Keratinocyte (primary cell): Measurements from ENCODE around the gene RAB3A. TPM values are rescaled to one million over a fixed set of nuclear protein-coding genes. Genes with fewer than 3 reads are reported as not detected.

Experiments used
- DNase-seq: peaks from one replicate; pipeline ENCODE4 v3.0.0-alpha.2; 2011; ENCODE audit warnings: low read depth, missing footprints, low spot score
- FAIRE-seq: peaks from 2 replicates; lab custom pipeline; 2011; peaks lifted over from hg19 to GRCh38; lab: Jason Lieb, UNC
- H2AFZ ChIP-seq: 2 replicates; pipeline ENCODE4 v1.6.0; 2012; ENCODE audit warnings: low read length, control low read depth, inconsistent platforms; ENCODE audit not compliant: control insufficient read depth
- H3K27ac ChIP-seq: 2 replicates; pipeline ENCODE4 v1.5.1; 2011; ENCODE audit warnings: low read length; ENCODE audit not compliant: control insufficient read depth, insufficient read depth
- H3K27me3 ChIP-seq: 3 replicates; pipeline ENCODE4 v1.6.0; 2011; ENCODE audit warnings: low read length; ENCODE audit not compliant: control insufficient read depth, insufficient read depth; ENCODE audit errors: extremely low read depth
- H3K36me3 ChIP-seq, 2 experiments: 2 replicates in 1 of 2; 3 replicates in 1 of 2; pipeline ENCODE4 v1.5.1; 2011; ENCODE audit warnings: low read length in 2 of 2, mild to moderate bottlenecking in 1 of 2; ENCODE audit not compliant: control insufficient read depth in 2 of 2, insufficient read depth in 2 of 2; ENCODE audit errors: extremely low read depth in 1 of 2
- H3K4me1 ChIP-seq: 3 replicates; pipeline ENCODE4 v1.5.1; 2011; ENCODE audit warnings: low read length; ENCODE audit not compliant: control insufficient read depth, insufficient read depth; ENCODE audit errors: extremely low read depth
- H3K4me2 ChIP-seq: 3 replicates; pipeline ENCODE4 v1.6.0; 2011; ENCODE audit warnings: low read depth, low read length; ENCODE audit not compliant: control insufficient read depth, insufficient read depth; ENCODE audit errors: extremely low read depth
- H3K4me3 ChIP-seq, 3 experiments: fragments of 200-600 bp in 1 of 3; sonication (generic) in 1 of 3; 2 replicates in 2 of 3; 3 replicates in 1 of 3; pipeline ENCODE4 v1.5.1; 2011 to 2016; ENCODE audit warnings: low read length in 3 of 3, mild to moderate bottlenecking in 3 of 3, control low read depth in 2 of 3, inconsistent platforms in 1 of 3, low read depth in 1 of 3, mixed read lengths in 1 of 3, mixed run types in 1 of 3, moderate library complexity in 1 of 3; ENCODE audit not compliant: control insufficient read depth in 2 of 3, insufficient read depth in 2 of 3; ENCODE audit errors: extremely low read depth in 1 of 3
- H3K79me2 ChIP-seq: 2 replicates; pipeline ENCODE4 v1.6.0; 2012; ENCODE audit warnings: low read length; ENCODE audit not compliant: control insufficient read depth, insufficient read depth
- H3K9ac ChIP-seq: 3 replicates; pipeline ENCODE4 v1.6.0; 2011; ENCODE audit warnings: low read length; ENCODE audit not compliant: control insufficient read depth, insufficient read depth; ENCODE audit errors: extremely low read depth
- H3K9me1 ChIP-seq: 3 replicates; pipeline ENCODE4 v1.6.0; 2011; ENCODE audit warnings: low read length; ENCODE audit not compliant: control insufficient read depth, insufficient read depth; ENCODE audit errors: extremely low read depth
- H3K9me3 ChIP-seq: 2 replicates; pipeline ENCODE4 v1.5.1; 2012; ENCODE audit warnings: low read depth, low read length; ENCODE audit not compliant: control insufficient read depth
- H4K20me1 ChIP-seq: 3 replicates; pipeline ENCODE4 v1.6.0; 2011; ENCODE audit warnings: low read length; ENCODE audit not compliant: control insufficient read depth, insufficient read depth; ENCODE audit errors: extremely low read depth
- EZH2 ChIP-seq: IDR thresholded peaks from one replicate; pipeline ENCODE4 v1.6.1; 2012; ENCODE audit warnings: inconsistent platforms, mild to moderate bottlenecking, low read length, moderate library complexity
- dilution Hi-C: fragments of 300-500 bp; cut with MboI; formaldehyde crosslinking; loops from one replicate; pipeline ENCODE4 v1.7.0; 2020; ENCODE audit warnings: low sequenced_read_pairs; ENCODE audit not compliant: extremely low pct_ligation_motif_present
- polyA plus RNA-seq, 5 experiments: library from polyadenylated mRNA; depleted of rRNA in 3 of 5; stranded (reverse) in 3 of 5; stranded (forward) in 1 of 5; unstranded in 1 of 5; fragments of >200 nt; gene quantifications; 1 replicate in 1 of 5; 2 replicates in 3 of 5; 3 replicates in 1 of 5; pipeline versions ENCODE4 v1.2.1 to v1.2.3, GENCODE V29; 2011 to 2012; ENCODE audit warnings: missing spikeins in 2 of 5, low read depth in 1 of 5, low replicate concordance in 1 of 5
- TF ChIP-seq, protein P1 (sequence below), 3 experiments: IDR thresholded peaks in 1 of 3; conservative IDR thresholded peaks in 1 of 3; optimal IDR thresholded peaks in 1 of 3; 2 replicates in 2 of 3; 3 replicates in 1 of 3; pipeline versions ENCODE3 to v1.5.1; 2011; ENCODE audit warnings: low read length in 3 of 3, mild to moderate bottlenecking in 3 of 3, moderate library complexity in 2 of 3, control low read depth in 1 of 3, inconsistent platforms in 1 of 3; ENCODE audit not compliant: insufficient read depth in 2 of 3; ENCODE audit errors: extremely low read depth in 1 of 3

Gene RAB3A
- polyA plus RNA-seq, 1 donor (not counting 4 experiments of a cell fraction or from before 2014, with no cell fraction given): 0.56 TPM

DNA sequence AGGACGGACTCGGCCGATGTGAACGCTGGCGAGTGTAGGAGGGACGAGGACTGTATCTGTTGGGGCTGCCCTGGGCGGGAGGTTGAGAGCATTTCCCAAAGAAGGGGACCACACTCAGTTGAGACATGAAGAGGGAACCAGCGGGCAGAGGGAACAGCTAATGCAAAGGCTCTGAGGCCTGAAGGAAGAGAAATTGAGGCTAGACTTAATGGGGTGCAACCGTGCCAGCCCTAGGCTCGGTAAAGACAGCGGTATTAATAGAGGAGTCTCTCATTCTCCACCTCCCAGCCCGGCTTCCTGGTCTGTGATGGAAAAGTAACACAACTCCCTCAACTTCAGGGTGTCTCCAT is 9.7 kb downstream of the RAB3A start:
- H2AFZ ChIP-seq: no peak overlapping the region
- H4K20me1 ChIP-seq: no peaks in the 10 kb centered on the region
- TF ChIP-seq, protein P1, sequence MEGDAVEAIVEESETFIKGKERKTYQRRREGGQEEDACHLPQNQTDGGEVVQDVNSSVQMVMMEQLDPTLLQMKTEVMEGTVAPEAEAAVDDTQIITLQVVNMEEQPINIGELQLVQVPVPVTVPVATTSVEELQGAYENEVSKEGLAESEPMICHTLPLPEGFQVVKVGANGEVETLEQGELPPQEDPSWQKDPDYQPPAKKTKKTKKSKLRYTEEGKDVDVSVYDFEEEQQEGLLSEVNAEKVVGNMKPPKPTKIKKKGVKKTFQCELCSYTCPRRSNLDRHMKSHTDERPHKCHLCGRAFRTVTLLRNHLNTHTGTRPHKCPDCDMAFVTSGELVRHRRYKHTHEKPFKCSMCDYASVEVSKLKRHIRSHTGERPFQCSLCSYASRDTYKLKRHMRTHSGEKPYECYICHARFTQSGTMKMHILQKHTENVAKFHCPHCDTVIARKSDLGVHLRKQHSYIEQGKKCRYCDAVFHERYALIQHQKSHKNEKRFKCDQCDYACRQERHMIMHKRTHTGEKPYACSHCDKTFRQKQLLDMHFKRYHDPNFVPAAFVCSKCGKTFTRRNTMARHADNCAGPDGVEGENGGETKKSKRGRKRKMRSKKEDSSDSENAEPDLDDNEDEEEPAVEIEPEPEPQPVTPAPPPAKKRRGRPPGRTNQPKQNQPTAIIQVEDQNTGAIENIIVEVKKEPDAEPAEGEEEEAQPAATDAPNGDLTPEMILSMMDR (optimal IDR thresholded peaks at IDR 0.05 in 1 of 3, IDR thresholded peaks at IDR 0.05 in 1 of 3, conservative IDR thresholded peaks at IDR 0.05 in 1 of 3; ENCODE audit: extremely low read depth in 1 of 3, insufficient read depth in 2 of 3, low read length in 3 of 3): no peak
- no peak for TF ChIP-seq EZH2
- no peaks in the 10 kb centered on the region for H3K9me3 ChIP-seq
- peak overlapping the region; percentile 82 for H3K9ac ChIP-seq
- H3K36me3 ChIP-seq: peaks cover 4 to 9% of the 10 kb centered on the region in 2 experiments
- DNase-seq (no peak), FAIRE-seq (no peak)
- H3K4me2 ChIP-seq: peak overlapping the region; percentile 98
- H3K27me3 ChIP-seq: no peaks in the 10 kb centered on the region
- no peak overlapping the region for H3K27ac ChIP-seq
- H3K79me2 ChIP-seq: peaks cover 6% of the 10 kb centered on the region
- H3K4me1 ChIP-seq: peaks cover 20% of the 10 kb centered on the region
- H3K4me3 ChIP-seq: peak overlapping the region; percentile 83 to 89 (median 86)
- H3K9me1 ChIP-seq: peaks cover 4% of the 10 kb centered on the region
- dilution Hi-C loops: no loop called here

DNA sequence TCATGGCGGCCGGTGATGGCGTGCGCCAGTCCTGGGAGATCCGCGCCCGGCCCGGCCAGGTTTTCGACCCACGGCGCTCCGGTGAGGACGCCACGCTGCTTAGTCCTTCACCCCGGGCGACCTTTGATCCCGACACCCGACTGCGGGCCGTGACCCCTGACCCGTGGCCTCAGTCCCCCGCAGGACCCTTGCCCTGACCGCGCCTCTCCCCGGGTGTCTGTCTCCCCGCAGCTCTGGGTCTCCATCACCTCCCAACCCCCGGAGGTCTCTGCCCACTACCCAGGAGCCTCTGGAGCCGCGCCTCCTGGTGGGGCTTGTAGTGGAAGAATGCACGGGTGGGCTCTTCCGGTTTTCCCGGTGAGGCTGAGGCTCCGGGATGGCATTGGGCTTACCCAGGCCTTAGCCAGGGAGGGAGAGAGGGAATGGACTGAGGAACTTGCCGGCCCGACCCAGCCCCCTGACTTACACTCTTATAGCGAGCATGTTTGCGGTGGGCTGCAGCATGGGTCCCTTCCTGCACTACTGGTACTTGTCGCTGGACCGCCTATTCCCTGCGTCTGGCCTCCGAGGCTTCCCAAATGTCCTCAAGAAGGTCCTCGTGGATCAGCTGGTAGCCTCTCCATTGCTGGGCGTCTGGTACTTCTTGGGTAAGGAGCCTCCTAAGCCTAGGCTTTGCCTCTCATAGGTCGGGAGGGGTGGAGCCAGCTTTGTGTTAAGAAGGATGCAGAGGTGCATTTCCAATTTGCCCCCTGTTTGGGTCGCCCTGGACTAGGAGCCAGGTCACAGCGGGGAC is 10.3 kb downstream of the RAB3A start:
- Histone ChIP-seq H3K79me2 (peaks cover 6% of the 10 kb centered on the region), H3K36me3 (peaks cover 4 to 9% of the 10 kb centered on the region in 2 experiments), H2AFZ (peak overlapping the region; percentile 71), H3K4me2 (peak overlapping the region; percentile 98), H3K9ac (peak overlapping the region; percentile 82), H3K4me1 (peaks cover 20% of the 10 kb centered on the region), H3K9me3 (no peaks in the 10 kb centered on the region), H3K4me3 (peak overlapping the region; percentile 83 to 89 (median 86)), H4K20me1 (no peaks in the 10 kb centered on the region), H3K9me1 (peaks cover 4% of the 10 kb centered on the region), H3K27ac (peak overlapping the region; percentile 63), H3K27me3 (no peaks in the 10 kb centered on the region)
- dilution Hi-C loops: no loop called here
- FAIRE-seq: no peak
- no peak for TF ChIP-seq EZH2
- TF ChIP-seq, protein P1 (optimal IDR thresholded peaks at IDR 0.05 in 1 of 3, IDR thresholded peaks at IDR 0.05 in 1 of 3, conservative IDR thresholded peaks at IDR 0.05 in 1 of 3; ENCODE audit: extremely low read depth in 1 of 3, insufficient read depth in 2 of 3, low read length in 3 of 3): no peak
- no peak for DNase-seq
